Natural killer cell (primary cell): ENCODE data around the gene VPS9D1. TPM values are rescaled to one million over a fixed set of nuclear protein-coding genes. Genes with fewer than 3 reads are reported as not detected.

Experiments used
- ATAC-seq, 3 donors: fragments of 150-1000 bp in 2 of 3; fragments of 200-7000 bp in 1 of 3; cut with Tn5 transposase; 1 replicate in 1 of 3; 2 replicates in 2 of 3; pipeline ENCODE4 v1.10.0; 2021; ENCODE audit warnings: mild to moderate bottlenecking in 2 of 3, moderate library complexity in 2 of 3
- DNase-seq, 2 donors: peaks; one replicate each; pipeline versions ENCODE4 v3.0.0 to v3.0.0-alpha.2; 2013 to 2021; ENCODE audit warnings: mixed read lengths in 1 of 2
- H3K27ac ChIP-seq: one replicate; pipeline ENCODE4 v1.5.1; 2013; ENCODE audit warnings: mild to moderate bottlenecking, low read length
- H3K27me3 ChIP-seq: one replicate; pipeline ENCODE4 v1.6.1; 2013; ENCODE audit warnings: low read length; ENCODE audit not compliant: control insufficient read depth, insufficient read depth
- H3K36me3 ChIP-seq: one replicate; pipeline ENCODE4 v1.6.1; 2013; ENCODE audit warnings: low read length; ENCODE audit not compliant: control insufficient read depth, insufficient read depth
- H3K4me1 ChIP-seq: one replicate; pipeline ENCODE4 v1.6.1; 2013; ENCODE audit warnings: low read length; ENCODE audit not compliant: control insufficient read depth, insufficient read depth
- H3K4me3 ChIP-seq: one replicate; pipeline ENCODE4 v1.5.1; 2013; ENCODE audit warnings: low read length
- H3K9me3 ChIP-seq: one replicate; pipeline ENCODE4 v1.6.1; 2013; ENCODE audit warnings: low read length; ENCODE audit not compliant: control insufficient read depth, insufficient read depth
- H3K27ac Mint-ChIP-seq, 2 donors: one replicate each; pipeline ENCODE4 v1.8.0; 2022; ENCODE audit warnings: mild to moderate bottlenecking in 2 of 2, mixed read lengths in 2 of 2, moderate library complexity in 1 of 2
- H3K27me3 Mint-ChIP-seq, 2 donors: one replicate each; pipeline ENCODE4 v1.8.0; 2022; ENCODE audit warnings: low read depth in 2 of 2, mixed read lengths in 2 of 2
- H3K36me3 Mint-ChIP-seq: one replicate; pipeline ENCODE4 v1.8.0; 2022; ENCODE audit warnings: mixed read lengths
- H3K4me1 Mint-ChIP-seq, 2 donors: one replicate each; pipeline ENCODE4 v1.8.0; 2022; ENCODE audit warnings: mixed read lengths in 2 of 2
- H3K4me3 Mint-ChIP-seq: one replicate; pipeline ENCODE4 v1.8.0; 2022; ENCODE audit warnings: mild to moderate bottlenecking, moderate library complexity, mixed read lengths
- H3K9me3 Mint-ChIP-seq, 2 donors: one replicate each; pipeline ENCODE4 v1.8.0; 2022; ENCODE audit warnings: mixed read lengths in 2 of 2
- WGBS: methylation state at CpG from one replicate; pipeline ENCODE4 v1.1.7; 2013; ENCODE audit warnings: missing lambda C conversion rate; ENCODE audit not compliant: insufficient coverage; 5-methylcytosine and 5-hydroxymethylcytosine counted together
- intact Hi-C: fragments of 100-400 bp; cut with micrococcal nuclease; formaldehyde crosslinking; loops from one replicate; pipeline ENCODE4 v1.14.2; 2022
- total RNA-seq, 4 donors: library from RNA; stranded (reverse); fragments of 120-200 nt in 1 of 4; gene quantifications; one replicate each; pipeline versions ENCODE4 v1.2.3 to v1.2.4, GENCODE V29; 2013 to 2022
- TF ChIP-seq, protein P1 (sequence below): fragments of 200-600 bp; IDR thresholded peaks from one replicate; pipeline ENCODE4 v1.8.0; 2022; ENCODE audit warnings: antibody characterized with exemption

Gene VPS9D1
- total RNA-seq, 3 donors from 2014 or later (not counting 1 experiment from before 2014, with no cell fraction given): 31.7 to 43.0 (median 35.4) TPM

DNA sequence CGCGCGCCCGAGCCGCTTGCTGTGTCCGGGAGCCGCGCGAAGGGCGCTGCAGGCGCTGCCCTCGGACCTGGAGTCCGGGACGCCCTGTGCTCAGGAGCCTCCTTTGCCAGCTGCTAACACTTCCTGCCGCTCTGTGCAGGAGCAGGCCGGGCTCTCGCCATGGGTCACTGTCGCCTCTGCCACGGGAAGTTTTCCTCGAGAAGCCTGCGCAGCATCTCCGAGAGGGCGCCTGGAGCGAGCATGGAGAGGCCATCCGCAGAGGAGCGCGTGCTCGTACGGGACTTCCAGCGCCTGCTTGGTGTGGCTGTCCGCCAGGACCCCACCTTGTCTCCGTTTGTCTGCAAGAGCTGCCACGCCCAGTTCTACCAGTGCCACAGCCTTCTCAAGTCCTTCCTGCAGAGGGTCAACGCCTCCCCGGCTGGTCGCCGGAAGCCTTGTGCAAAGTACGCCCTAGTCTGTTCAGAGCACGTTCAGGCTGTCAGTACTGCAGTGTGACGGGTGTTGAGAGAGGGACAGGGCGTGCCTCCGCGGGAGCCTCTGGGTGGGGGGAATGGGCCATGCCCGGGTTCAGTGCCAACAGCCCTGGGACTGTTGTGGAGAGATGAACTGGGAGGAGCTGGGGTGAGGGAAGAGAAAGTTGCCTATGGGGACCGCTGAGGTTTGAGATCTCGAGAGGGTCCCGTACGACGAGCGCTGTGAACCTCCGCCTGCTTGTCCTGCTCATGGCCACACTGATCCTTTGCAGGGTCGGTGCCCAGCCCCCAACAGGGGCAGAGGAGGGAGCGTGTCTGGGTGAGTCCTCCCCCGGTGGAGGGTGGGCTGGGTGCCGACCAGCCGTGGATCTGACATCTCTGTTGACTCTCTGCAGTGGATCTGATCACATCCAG lies 1.9 kb upstream of the VPS9D1 start:
- Histone ChIP-seq H3K27ac (peak overlapping the region; percentile 92), H3K27me3 (no peaks in the 10 kb centered on the region), H3K36me3 (peaks cover 46% of the 10 kb centered on the region), H3K4me1 (peaks cover 70% of the 10 kb centered on the region), H3K9me3 (no peaks in the 10 kb centered on the region), H3K4me3 (peak overlapping the region; percentile 98)
- DNase-seq (peak; percentile 64 to 86), ATAC-seq (peak; percentile 32 to 61 (median 42))
- Mint-ChIP-seq H3K27me3 (no peaks in the 10 kb centered on the region), H3K27ac (peak overlapping the region; percentile 94 to 97), H3K4me1 (peaks cover 30 to 44% of the 10 kb centered on the region in 2 donors), H3K36me3 (no peaks in the 10 kb centered on the region), H3K4me3 (peak overlapping the region; percentile 98), H3K9me3 (no peaks in the 10 kb centered on the region)
- 4% methylated on average over 56 of the region's 56 CpGs for WGBS
- TF ChIP-seq, protein P1, sequence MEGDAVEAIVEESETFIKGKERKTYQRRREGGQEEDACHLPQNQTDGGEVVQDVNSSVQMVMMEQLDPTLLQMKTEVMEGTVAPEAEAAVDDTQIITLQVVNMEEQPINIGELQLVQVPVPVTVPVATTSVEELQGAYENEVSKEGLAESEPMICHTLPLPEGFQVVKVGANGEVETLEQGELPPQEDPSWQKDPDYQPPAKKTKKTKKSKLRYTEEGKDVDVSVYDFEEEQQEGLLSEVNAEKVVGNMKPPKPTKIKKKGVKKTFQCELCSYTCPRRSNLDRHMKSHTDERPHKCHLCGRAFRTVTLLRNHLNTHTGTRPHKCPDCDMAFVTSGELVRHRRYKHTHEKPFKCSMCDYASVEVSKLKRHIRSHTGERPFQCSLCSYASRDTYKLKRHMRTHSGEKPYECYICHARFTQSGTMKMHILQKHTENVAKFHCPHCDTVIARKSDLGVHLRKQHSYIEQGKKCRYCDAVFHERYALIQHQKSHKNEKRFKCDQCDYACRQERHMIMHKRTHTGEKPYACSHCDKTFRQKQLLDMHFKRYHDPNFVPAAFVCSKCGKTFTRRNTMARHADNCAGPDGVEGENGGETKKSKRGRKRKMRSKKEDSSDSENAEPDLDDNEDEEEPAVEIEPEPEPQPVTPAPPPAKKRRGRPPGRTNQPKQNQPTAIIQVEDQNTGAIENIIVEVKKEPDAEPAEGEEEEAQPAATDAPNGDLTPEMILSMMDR: no peak
- intact Hi-C loops: loop anchor here (1.0 to 5.0 kb wide), 4 partner anchors 15 to 140 kb away; no protein-coding TSS in a partner anchor

DNA sequence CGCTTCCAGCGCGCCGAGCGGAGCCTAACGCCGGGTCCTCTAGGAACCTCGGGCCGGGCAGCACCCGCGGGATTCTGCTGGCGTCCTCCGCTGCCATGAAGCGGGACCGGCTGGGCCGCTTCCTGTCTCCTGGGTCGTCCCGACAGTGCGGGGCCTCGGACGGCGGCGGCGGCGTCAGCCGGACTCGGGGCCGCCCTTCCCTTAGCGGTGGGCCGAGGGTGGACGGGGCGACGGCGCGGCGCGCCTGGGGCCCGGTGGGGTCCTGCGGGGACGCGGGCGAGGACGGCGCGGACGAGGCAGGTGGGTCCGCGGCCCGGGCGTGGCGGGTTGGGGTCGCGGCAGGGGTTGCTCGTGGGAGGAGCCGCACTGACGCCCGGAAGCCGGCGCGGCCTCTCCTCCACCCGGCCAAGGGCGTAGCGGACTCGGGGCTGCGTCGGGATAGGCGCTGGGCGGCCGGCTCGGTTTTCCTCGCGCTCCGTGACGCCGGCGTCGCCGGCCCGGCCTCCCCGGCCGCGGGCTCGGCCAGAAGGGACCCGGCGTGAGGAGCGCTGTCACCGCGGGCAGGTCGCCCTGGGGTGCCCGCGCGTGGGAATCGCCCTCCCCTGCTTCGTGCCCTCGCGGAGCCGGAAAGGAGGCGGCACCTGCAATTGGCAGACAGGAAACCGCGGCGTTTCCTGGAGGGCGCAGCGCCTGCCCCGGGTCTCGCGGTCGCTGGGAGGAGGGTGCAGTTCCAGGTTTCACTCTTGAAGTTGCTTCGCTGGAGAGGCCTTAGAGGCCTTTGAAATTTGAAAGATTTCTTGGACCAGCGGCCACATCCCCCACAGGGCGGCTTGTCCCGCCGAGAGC lies 1.1 kb upstream of the VPS9D1 start:
- TF ChIP-seq, protein P1: no peak
- Mint-ChIP-seq H3K4me1 (peaks cover 21 to 41% of the 10 kb centered on the region in 2 donors), H3K9me3 (no peaks in the 10 kb centered on the region), H3K27ac (peak overlapping the region; percentile 94 to 97), H3K4me3 (peak overlapping the region; percentile 98), H3K36me3 (no peaks in the 10 kb centered on the region), H3K27me3 (no peaks in the 10 kb centered on the region)
- intact Hi-C loops: loop anchor here (1.0 to 5.0 kb wide), 4 partner anchors 16 to 141 kb away; no protein-coding TSS in a partner anchor
- ATAC-seq: peak; percentile 19 to 58 (median 46)
- Histone ChIP-seq H3K36me3 (peaks cover 38% of the 10 kb centered on the region), H3K4me1 (peaks cover 61% of the 10 kb centered on the region), H3K27me3 (no peaks in the 10 kb centered on the region), H3K27ac (peak overlapping the region; percentile 92), H3K4me3 (peak overlapping the region; percentile 98), H3K9me3 (no peaks in the 10 kb centered on the region)
- WGBS: under 1% methylated on average over 112 of the region's 112 CpGs
- peak; percentile 77 to 95 for DNase-seq

GRCh38 chr16:89720551-89720812 lies 216 bp downstream of the VPS9D1 start:
- H3K4me3 Mint-ChIP-seq: peak overlapping the region; percentile 77
- peaks cover 49% of the 10 kb centered on the region for H3K4me1 ChIP-seq
- peak overlapping the region; percentile 28 for H3K4me3 ChIP-seq
- no peaks in the 10 kb centered on the region for H3K27me3 Mint-ChIP-seq
- H3K9me3 ChIP-seq: no peaks in the 10 kb centered on the region
- WGBS: under 1% methylated on average over 29 of the region's 29 CpGs
- H3K9me3 Mint-ChIP-seq: no peaks in the 10 kb centered on the region
- peaks cover 20 to 40% of the 10 kb centered on the region in 2 donors for H3K4me1 Mint-ChIP-seq
- no peak for ATAC-seq
- H3K27ac Mint-ChIP-seq: peak overlapping the region; percentile 59 to 63
- intact Hi-C loops: loop anchor here (5.0 kb wide), 1 partner anchor 142 kb away; no protein-coding TSS in a partner anchor
- TF ChIP-seq, protein P1: no peak
- no peaks in the 10 kb centered on the region for H3K36me3 Mint-ChIP-seq
- DNase-seq: peak in 1 of 2 donors; percentile 44
- H3K36me3 ChIP-seq: peaks cover 27% of the 10 kb centered on the region
- no peak overlapping the region for H3K27ac ChIP-seq
- H3K27me3 ChIP-seq: no peaks in the 10 kb centered on the region
